HK-2 (cell line): ENCODE measurements around the gene SHH.

Experiments
- DNase-seq: peaks from one replicate; pipeline ENCODE4 v3.0.0-alpha.2; 2018; ENCODE audit not compliant: unreplicated experiment

Gene SHH

GRCh38 chr7:155764438-155764793, 47.8 kb downstream of the SHH start:
- no peak for DNase-seq

- no peak for DNase-seq
Observed at GRCh38 chr7:155763691-155764437, 48.4 kb downstream of the SHH start.

GRCh38 chr7:155763122-155763521, 49.1 kb downstream of the SHH start:
- no peak for DNase-seq

GRCh38 chr7:155762655-155763054, 49.6 kb downstream of the SHH start:
- no peak for DNase-seq

- DNase-seq: no peak
Observed at GRCh38 chr7:155762036-155762435, 50.2 kb downstream of the SHH start.

GRCh38 chr7:155761162-155761561, 51.1 kb downstream of the SHH start:
- no peak for DNase-seq

- DNase-seq: no peak
Observed at GRCh38 chr7:155759740-155760430, 52.4 kb downstream of the SHH start.

- no peak for DNase-seq
Observed at GRCh38 chr7:155758348-155758747, 53.9 kb downstream of the SHH start.

- no peak for DNase-seq
Observed at GRCh38 chr7:155756322-155756721, 55.9 kb downstream of the SHH start.

GRCh38 chr7:155755026-155755425, 57.2 kb downstream of the SHH start:
- no peak for DNase-seq

GRCh38 chr7:155754165-155754564, 58.1 kb downstream of the SHH start:
- DNase-seq: no peak

GRCh38 chr7:155753446-155753965, 58.8 kb downstream of the SHH start:
- DNase-seq: no peak

- no peak for DNase-seq
Observed at GRCh38 chr7:155752756-155753445, 59.4 kb downstream of the SHH start.

GRCh38 chr7:155751409-155751808, 60.9 kb downstream of the SHH start:
- DNase-seq: no peak

GRCh38 chr7:155750255-155751125, 61.8 kb downstream of the SHH start:
- no peak for DNase-seq
